Ramos (cell line): Measurements from ENCODE around the gene OPN1LW.
"Not testable (repeated sequence)": the region's sequence is repeated elsewhere in the genome, so short reads cannot be mapped to it uniquely, and the experiment has no call there.

ENCODE experiments used
- in situ Hi-C: fragments of 300-500 bp; cut with MboI; formaldehyde crosslinking; loops from one replicate; pipeline ENCODE4 v1.14.3; 2022; ENCODE audit warnings: low sequenced_read_pairs; ENCODE audit not compliant: unreplicated experiment

OPN1LW gene

DNA sequence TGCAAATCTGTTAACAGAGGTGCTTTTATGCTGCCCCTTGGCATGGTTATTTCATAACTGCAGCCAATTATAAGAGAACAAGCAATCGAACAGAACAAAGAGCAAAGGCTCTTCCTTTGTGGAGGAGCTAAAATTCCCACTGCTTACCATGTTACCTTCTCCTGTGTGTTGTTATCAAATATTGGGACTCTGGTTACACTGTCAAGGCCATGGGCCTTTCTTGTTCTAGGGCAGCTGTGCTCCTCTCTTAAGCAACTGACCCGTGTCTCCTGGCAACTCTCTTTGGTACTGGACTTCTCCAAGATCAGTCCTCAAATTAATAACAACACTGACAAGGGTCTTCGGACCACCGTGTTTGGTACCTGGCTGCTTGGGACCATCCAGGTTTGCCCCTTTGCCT lies 12.1 kb upstream of the OPN1LW start:
- in situ Hi-C loops: no loop called here

GRCh38 chrX:154132366-154132765 lies 11.7 kb upstream of the OPN1LW start:
- in situ Hi-C loops: no loop called here

- in situ Hi-C loops: no loop called here
Measured at GRCh38 chrX:154135458-154136229, 8.4 kb upstream of the OPN1LW start.

GRCh38 chrX:154136627-154137161 lies 7.3 kb upstream of the OPN1LW start:
- in situ Hi-C loops: no loop called here

DNA sequence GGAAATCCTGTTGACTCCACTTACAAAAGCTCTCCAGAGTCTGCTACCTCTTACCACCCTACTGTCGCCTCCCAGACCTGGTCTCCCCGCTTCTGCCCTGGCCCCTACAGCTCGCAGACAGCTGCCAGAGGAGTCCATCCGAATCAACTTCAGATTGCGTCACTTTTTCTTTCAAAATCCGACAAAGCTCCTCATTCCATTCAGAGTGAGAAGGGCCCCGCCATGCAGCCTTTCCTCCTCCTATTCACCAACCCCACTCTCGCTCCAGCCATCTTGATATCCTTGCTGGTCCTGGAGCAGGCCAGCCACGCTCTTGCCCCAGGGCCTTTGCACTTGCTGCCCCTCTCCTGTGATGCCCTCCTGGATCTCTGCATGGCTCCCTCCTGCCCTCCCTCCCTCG lies 5.2 kb upstream of the OPN1LW start:
- in situ Hi-C loops: no loop called here

- in situ Hi-C loops: no loop called here
Measured at GRCh38 chrX:154140206-154140605, 3.8 kb upstream of the OPN1LW start.

- in situ Hi-C loops: no loop called here
Measured at GRCh38 chrX:154140742-154141141, 3.3 kb upstream of the OPN1LW start.

DNA sequence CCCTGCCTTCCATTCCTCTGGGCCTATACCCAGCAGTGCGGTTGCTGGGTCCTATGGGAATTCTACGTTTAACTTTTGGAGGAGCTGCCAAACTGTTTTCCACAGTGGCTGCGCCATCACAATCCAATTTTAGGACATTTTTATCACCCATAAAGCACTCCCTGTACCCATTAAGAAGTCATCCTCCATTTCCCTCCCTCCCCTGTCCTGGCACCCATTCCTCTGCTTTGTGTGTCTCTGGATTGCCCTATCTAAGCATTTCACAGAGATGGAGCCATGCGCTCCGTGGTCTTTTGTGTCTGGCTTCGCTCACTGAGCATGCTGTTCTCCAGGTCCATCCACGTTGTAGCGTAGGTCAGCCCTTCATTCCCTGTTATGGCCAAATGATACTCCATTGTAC lies 1.7 kb upstream of the OPN1LW start:
- in situ Hi-C loops: no loop called here

DNA sequence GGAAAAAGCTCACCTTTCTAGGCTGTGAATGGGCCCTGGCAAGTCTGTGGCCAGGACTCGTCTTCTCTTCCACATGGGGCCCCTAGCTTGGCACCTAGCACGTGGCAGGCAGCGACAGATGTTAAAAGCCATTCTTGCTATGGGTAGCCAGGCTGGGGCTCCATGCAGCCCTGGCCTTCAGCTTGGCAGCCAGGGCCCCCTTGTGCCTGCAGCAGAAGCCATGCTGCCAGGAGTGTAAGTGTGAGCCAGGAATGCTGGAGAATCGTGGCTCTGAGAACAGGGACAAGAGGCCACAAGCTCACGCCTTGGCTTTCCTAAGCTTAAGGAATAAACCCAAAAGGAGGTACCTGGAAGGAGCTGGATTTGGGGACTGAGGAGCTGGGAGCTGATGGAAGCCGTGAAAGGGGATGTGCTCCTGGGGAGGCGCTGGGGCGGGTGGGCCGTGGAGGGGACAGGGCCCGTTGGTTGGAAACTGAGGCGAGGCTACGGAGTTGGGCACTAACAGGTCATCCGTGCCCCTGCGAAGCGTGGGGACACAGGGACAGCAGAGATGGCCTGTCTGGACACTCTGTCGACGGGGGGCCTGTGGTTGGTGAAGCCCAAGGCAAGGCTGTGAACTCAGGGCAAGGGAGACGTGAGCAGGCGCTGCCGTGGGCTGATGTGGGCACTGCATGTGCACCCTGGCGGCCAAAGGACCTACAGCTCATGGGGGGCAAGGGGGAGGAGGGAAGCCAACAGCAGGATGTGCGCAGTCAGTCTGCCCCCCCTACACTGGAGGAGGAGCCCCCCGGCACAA lies 895 bp upstream of the OPN1LW start:
- in situ Hi-C loops: no loop called here

GRCh38 chrX:154151030-154151429 lies 7.0 kb downstream of the OPN1LW start:
- in situ Hi-C loops: not testable (repeated sequence)

DNA sequence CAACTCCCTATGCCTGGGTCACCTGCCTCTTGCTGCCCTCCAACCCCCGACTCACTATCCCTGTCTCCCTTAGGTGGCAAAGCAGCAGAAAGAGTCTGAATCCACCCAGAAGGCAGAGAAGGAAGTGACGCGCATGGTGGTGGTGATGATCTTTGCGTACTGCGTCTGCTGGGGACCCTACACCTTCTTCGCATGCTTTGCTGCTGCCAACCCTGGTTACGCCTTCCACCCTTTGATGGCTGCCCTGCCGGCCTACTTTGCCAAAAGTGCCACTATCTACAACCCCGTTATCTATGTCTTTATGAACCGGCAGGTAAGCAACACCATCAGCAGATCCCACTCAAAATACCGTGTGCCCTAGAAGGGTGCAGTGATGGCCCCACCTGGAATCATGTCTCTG lies 12.2 kb downstream of the OPN1LW start:
- in situ Hi-C loops: not testable (repeated sequence)

- in situ Hi-C loops: not testable (repeated sequence)
Measured at GRCh38 chrX:154157207-154157606, 13.2 kb downstream of the OPN1LW start.

DNA sequence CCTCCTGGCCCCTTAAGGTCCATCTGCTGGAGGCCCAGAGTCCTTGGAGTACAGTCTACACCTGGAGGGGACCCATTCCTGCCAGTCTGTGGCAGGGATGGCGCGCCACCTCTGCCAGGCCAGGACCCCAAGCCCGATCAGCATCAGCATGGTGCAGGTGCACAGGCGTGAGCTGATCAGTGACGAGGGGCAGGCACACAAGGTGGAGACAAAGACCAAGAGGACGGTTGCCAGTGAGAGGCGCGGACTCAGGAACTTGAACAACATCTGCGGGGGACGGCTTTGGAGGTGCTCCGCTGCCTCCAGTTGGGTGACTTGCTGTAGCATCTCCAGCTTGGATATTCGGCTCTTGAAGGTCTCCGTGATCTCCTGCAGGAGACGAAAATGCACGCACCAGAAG lies 15.3 kb downstream of the OPN1LW start:
- in situ Hi-C loops: not testable (repeated sequence)

DNA sequence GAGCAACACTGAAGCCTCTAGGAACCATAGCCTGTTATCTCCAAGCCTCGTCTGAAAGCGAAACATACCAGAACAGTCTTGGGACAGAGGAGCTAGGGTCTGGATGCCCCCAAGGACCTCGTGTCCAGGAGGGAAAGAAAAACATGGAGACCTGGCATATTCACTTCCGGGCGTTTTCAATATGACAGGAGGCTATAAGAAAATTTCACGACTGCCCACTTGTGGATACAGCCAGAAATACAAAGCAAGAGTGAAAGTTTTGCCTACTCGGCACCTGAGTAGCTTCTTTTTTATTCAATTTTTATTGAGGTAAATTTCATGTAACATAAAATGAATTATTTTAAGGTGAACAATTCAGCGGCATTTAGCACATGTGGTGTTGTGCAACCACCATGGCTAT lies 20.9 kb downstream of the OPN1LW start:
- in situ Hi-C loops: not testable (repeated sequence)

DNA sequence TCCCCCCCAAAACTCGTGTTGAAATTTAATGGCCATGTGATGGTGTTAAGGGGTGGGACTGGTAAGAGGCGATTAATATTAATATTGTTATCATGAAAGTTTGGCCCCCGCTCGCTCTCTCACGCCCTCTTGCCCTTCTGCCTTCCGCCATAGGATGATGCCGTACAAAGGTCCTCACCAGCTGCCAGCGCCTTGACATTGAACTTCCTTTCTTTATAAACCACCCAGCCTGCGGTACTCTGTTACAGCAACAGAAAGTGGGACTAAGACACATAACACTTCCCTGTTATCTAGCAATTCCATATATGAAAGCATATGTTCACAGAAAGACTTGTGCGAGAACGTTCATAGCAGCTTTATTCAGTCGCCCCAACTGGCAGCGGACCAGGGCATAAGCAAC lies 24.3 kb downstream of the OPN1LW start:
- in situ Hi-C loops: not testable (repeated sequence)

- in situ Hi-C loops: not testable (repeated sequence)
Measured at GRCh38 chrX:154172535-154172943, 28.5 kb downstream of the OPN1LW start.

DNA sequence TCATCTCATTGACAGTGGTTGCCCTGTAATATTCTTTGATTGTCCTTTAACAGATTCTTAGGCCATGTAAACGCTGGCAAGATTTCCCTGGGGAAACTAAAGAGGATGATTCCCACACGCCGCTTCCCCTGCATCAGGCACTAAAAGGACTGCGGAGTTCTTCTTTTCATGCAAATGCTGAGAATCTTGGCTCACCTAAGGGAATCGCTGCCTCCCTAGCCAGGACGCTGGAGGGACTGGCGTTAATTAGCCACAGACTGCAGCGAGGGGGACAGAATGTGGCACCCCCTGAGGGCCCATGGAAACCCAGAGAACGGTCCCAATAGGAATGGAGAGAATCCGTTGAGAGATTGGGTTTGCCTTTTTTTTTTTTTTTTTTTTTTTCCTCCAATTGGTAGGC lies 30.3 kb downstream of the OPN1LW start:
- in situ Hi-C loops: not testable (repeated sequence)

GRCh38 chrX:154182296-154182695 lies 38.3 kb downstream of the OPN1LW start, which contains the start of gene OPN1MW:
Gene OPN1MW, plus strand, starts transcription at chrX:154182596. Its CDS starts 82 bp downstream, at chrX:154182678.
- in situ Hi-C loops: not testable (repeated sequence)

DNA sequence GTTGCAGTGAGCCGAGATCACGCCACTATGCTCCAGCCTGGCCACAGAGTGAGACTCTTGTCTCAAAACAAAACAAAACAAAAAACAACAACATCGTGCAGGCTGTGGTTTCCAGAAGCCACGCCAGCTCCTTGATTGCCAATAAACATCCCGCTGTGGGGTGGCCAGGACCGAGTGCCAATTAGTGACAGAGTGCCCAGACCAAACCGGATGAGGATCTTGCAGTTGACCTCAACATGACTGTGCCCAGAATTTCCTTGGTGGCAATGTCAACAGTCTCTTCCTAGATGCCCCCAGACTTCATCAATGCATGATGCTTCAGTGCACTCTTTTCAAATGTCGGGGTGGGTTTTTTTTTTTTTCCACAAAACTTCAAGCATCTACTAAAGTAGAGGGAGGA lies 39.8 kb downstream of the OPN1LW start:
- in situ Hi-C loops: not testable (repeated sequence)

DNA sequence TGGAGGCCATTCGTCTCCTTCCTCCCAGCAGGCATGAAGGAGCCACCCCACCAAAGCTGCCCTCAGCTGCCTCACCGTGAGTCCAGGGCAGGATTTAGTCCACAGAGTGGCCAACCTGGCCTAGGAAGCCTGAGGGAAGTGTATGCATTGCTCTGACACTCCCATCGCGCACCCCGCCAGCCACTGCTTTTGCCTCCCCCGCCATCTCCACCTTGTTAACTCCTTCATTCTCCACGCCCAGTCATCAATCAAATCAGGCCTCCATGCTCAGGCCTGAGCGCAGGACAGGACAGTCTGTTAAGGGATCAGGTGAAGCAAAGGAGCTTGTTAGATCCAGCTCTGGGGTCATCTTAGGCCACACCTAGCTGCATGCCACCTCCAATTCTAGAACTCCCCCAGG lies 48.8 kb downstream of the OPN1LW start:
- in situ Hi-C loops: not testable (repeated sequence)

DNA sequence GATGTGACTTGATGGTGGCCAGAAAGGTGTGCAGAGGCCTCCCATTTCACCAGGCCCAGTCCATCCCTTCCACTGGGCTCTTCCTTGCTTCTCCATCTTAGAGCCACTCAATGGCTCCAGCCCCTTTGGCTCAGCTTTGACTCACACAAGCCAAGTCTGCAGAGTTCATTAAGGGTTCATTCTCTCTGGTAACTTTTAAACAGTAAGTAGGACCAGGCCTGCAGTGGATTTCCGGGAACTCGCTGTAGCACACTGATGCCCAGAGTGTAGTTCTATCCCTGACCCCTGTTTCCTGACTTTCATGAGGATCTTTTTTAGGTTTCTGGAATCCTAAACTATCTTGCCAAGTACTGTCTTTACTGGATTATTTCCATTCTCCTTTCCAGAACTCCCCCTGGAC lies 50.3 kb downstream of the OPN1LW start:
- in situ Hi-C loops: not testable (repeated sequence)
